Measurements from ENCODE around the gene BSG.

DNA sequence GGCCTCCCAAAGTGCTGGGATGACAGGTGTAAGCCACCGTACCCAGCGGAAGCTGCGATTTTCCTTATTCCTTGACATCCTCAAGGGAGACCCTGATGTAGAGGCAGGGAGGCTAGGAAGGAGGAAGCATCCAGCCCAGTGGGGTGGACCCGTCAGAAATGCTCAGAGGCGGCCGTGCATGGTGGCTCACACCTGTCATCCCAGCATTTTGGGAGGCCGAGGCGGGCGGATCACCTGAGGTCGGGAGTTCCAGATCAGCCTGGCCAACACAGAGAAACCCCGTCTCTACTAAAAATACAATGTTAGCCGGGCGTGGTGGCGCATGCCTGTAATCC is 17.0 kb upstream of the BSG start:
- TF ChIP-seq, protein P1, sequence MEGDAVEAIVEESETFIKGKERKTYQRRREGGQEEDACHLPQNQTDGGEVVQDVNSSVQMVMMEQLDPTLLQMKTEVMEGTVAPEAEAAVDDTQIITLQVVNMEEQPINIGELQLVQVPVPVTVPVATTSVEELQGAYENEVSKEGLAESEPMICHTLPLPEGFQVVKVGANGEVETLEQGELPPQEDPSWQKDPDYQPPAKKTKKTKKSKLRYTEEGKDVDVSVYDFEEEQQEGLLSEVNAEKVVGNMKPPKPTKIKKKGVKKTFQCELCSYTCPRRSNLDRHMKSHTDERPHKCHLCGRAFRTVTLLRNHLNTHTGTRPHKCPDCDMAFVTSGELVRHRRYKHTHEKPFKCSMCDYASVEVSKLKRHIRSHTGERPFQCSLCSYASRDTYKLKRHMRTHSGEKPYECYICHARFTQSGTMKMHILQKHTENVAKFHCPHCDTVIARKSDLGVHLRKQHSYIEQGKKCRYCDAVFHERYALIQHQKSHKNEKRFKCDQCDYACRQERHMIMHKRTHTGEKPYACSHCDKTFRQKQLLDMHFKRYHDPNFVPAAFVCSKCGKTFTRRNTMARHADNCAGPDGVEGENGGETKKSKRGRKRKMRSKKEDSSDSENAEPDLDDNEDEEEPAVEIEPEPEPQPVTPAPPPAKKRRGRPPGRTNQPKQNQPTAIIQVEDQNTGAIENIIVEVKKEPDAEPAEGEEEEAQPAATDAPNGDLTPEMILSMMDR (conservative IDR thresholded peaks at IDR 0.05; ENCODE audit: low read depth, low read length), result no peak
- TF ChIP-seq MXI1 (IDR thresholded peaks at IDR 0.05; ENCODE audit: borderline replicate concordance, low read depth, low read length), result no peak
- TF ChIP-seq POLR2A (IDR thresholded peaks at IDR 0.05; ENCODE audit: low read depth, low read length), result no peak
- TF ChIP-seq FOS (IDR thresholded peaks at IDR 0.05; ENCODE audit: low read depth, low read length), result no peak
- TF ChIP-seq, protein P2, sequence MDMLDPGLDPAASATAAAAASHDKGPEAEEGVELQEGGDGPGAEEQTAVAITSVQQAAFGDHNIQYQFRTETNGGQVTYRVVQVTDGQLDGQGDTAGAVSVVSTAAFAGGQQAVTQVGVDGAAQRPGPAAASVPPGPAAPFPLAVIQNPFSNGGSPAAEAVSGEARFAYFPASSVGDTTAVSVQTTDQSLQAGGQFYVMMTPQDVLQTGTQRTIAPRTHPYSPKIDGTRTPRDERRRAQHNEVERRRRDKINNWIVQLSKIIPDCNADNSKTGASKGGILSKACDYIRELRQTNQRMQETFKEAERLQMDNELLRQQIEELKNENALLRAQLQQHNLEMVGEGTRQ (IDR thresholded peaks at IDR 0.05; ENCODE audit: low read depth, low read length), result no peak
- TF ChIP-seq RAD21 (IDR thresholded peaks at IDR 0.05; ENCODE audit: low read length), result no peak
- TF ChIP-seq, protein P3, sequence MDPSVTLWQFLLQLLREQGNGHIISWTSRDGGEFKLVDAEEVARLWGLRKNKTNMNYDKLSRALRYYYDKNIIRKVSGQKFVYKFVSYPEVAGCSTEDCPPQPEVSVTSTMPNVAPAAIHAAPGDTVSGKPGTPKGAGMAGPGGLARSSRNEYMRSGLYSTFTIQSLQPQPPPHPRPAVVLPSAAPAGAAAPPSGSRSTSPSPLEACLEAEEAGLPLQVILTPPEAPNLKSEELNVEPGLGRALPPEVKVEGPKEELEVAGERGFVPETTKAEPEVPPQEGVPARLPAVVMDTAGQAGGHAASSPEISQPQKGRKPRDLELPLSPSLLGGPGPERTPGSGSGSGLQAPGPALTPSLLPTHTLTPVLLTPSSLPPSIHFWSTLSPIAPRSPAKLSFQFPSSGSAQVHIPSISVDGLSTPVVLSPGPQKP (IDR thresholded peaks at IDR 0.05; ENCODE audit: borderline replicate concordance, low read depth, low read length), result no peak
- no peak for TF ChIP-seq MAZ (IDR thresholded peaks at IDR 0.05; ENCODE audit: borderline replicate concordance, low read depth, low read length)
- TF ChIP-seq CEBPB (IDR thresholded peaks at IDR 0.05; ENCODE audit: low read depth, low read length), result no peak
- TF ChIP-seq MAFK (IDR thresholded peaks at IDR 0.05; ENCODE audit: low read depth, low read length), result no peak
